ENCODE results near the gene BLM.

Gene BLM

DNA sequence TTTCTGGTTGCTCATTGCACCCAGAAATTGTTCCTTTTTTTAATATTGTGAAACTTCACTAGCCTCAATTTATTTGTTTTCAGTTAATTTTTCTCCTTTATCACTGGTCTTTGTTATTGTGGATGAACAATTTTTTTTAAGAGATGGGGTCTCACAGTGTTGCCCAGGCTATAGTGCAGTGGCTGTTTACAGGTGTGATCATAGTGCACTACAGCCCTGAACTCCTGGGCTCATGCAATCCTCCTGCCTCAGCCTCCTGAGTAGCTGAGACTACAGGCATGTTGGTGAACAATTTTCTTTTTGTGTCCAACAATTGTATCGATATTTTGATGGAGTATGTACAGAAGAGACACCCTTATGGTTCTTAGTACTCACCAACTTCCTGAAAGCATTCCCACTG is 26.3 kb downstream of the BLM start:
- DNase-seq (ENCODE audit: low spot score) = no peak
- TF ChIP-seq, protein P1, sequence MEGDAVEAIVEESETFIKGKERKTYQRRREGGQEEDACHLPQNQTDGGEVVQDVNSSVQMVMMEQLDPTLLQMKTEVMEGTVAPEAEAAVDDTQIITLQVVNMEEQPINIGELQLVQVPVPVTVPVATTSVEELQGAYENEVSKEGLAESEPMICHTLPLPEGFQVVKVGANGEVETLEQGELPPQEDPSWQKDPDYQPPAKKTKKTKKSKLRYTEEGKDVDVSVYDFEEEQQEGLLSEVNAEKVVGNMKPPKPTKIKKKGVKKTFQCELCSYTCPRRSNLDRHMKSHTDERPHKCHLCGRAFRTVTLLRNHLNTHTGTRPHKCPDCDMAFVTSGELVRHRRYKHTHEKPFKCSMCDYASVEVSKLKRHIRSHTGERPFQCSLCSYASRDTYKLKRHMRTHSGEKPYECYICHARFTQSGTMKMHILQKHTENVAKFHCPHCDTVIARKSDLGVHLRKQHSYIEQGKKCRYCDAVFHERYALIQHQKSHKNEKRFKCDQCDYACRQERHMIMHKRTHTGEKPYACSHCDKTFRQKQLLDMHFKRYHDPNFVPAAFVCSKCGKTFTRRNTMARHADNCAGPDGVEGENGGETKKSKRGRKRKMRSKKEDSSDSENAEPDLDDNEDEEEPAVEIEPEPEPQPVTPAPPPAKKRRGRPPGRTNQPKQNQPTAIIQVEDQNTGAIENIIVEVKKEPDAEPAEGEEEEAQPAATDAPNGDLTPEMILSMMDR (IDR thresholded peaks at IDR 0.05; ENCODE audit: extremely low read depth, missing control alignments) = no peak

DNA sequence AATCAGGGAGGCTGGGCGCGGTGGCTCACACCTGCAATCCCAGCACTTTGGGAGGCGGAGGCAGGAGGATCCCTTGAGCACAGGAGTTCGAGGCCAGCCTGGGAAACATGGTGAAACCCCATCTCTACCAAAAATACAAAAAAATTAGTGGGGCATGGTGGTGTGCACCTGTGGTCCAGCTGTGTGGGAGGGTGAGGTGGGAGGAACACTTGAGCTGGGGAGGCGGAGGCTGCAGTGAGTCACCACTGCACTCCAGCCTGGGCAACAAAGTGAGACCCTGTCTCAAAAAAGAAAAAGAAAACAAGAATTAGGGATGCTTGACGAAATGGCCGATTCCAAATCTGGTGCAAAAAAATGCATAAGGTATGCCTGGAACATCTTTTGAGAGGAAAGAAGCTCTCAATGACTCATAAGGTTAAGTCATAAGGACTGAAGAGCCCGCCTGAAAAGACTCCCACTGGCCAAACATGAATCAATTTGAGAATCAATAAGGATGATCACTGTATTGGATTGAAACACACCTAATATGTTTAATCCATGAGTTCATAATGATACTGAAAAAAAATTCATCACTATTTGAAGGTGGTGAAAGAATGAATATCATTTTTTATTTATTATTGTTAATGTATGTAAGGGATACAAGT is 27.7 kb downstream of the BLM start:
- TF ChIP-seq, protein P1 (IDR thresholded peaks at IDR 0.05; ENCODE audit: extremely low read depth, missing control alignments) = no peak
- DNase-seq (ENCODE audit: low spot score) = no peak

DNA sequence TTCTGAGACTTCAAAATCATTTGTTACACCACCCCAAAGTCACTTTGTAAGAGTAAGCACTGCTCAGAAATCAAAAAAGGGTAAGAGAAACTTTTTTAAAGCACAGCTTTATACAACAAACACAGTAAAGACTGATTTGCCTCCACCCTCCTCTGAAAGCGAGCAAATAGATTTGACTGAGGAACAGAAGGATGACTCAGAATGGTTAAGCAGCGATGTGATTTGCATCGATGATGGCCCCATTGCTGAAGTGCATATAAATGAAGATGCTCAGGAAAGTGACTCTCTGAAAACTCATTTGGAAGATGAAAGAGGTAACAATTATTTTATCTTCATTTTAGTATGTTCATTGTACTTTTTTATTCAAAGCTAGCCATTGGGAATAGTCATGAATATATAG is 32.6 kb downstream of the BLM start:
- TF ChIP-seq, protein P1 (IDR thresholded peaks at IDR 0.05; ENCODE audit: extremely low read depth, missing control alignments) = no peak
- DNase-seq (ENCODE audit: low spot score) = no peak

DNA sequence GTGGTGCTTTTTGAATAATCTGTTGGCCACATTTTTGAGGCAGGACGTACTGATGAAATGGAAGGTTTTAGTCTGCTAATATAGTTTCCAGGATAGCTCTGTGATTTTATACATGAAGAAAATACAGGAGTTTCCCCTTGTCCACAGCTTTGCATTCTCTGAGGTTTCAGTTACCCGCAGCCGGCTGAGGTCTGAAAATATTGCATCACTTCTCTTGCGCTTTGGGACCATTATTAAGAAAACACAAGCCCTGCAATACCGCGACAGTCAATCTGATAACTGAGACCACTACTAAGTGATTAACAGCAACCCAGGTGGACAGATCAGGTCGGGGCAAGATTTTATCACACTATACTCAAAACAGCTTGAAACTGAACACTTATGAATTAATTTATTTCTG is 33.0 kb downstream of the BLM start:
- TF ChIP-seq, protein P1 (IDR thresholded peaks at IDR 0.05; ENCODE audit: extremely low read depth, missing control alignments) = no peak
- DNase-seq (ENCODE audit: low spot score) = no peak

DNA sequence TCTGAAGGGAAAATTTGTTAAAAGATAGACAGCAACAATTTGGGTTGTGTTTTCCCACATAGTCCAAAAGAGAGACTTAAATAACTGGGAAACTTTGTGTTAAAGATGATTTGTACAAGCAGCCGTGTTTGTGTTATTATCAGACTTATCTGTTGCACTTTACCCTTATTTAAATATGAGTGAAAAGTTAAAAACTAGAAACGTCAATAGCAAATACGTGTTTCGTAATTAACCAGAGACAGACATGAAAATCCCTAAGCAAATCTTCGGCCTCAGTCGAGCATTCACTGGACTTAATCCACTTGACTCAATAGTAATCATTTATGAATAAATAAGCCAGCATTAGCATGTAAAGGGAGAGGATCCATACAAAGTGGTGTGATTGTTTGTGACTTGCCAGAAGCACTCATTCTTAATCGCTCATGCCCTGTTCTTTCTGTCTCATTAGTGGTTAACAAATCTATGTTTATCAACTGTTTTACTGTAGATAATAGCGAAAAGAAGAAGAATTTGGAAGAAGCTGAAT is 34.2 kb downstream of the BLM start:
- TF ChIP-seq, protein P1 (IDR thresholded peaks at IDR 0.05; ENCODE audit: extremely low read depth, missing control alignments) = no peak

DNA sequence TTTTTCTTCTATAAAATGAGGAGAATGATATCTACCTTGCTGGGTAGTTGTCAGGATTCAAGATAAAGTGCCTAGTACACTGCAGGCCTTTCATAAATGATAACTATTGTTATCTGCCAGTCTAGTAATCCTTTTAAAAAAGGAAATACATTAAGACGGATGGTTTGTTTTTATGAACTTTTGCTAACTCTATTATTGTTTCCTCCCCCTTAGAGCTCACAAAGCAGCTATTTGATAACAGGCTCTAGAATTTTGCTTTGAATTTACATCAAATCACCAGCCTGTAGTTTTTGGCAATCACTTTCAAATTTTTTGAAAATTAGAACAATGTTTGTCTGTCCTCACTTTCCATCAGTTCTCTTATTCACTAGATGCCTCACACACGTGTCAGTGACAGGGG is 39.8 kb downstream of the BLM start:
- TF ChIP-seq, protein P1 (IDR thresholded peaks at IDR 0.05; ENCODE audit: extremely low read depth, missing control alignments) = no peak
- DNase-seq (ENCODE audit: low spot score) = no peak

More for the DNA sequence above, 34.2 kb downstream of the BLM start:
- DNase-seq (ENCODE audit: low spot score) = no peak

DNA sequence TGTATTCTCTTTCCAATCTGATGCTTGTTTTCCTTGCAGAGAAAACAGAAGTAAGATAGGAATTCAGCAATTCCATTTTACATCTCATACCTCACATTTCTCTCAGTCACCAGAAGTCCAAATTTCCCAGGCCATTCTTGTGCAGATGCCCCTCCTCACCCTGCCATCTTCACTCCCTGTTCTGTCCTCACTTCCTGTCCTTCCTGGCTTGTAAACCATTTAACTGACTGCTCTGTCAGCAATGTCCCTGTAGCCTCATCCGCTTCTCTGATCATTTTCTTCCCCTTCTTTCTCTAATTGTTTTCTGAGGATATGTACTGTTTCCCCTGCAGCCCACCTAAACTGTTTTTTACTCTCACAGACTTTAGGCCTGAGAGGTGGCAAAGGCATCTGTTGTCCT is 40.3 kb downstream of the BLM start:
- TF ChIP-seq, protein P1 (IDR thresholded peaks at IDR 0.05; ENCODE audit: extremely low read depth, missing control alignments) = no peak
- no peak for DNase-seq (ENCODE audit: low spot score)
